DOHH2 (cell line): ENCODE results near the gene ZNF629.

ENCODE experiments used
- EZH2phosphoT487 ChIP-seq: fragments of 200-600 bp; sonication (generic); IDR thresholded peaks from 2 replicates; pipeline ENCODE4 v1.6.1; 2017; ENCODE audit warnings: borderline replicate concordance, mild to moderate bottlenecking, antibody characterized with exemption, low read length, moderate library complexity, mixed read lengths
- TF ChIP-seq, protein P1 (sequence below): fragments of 200-600 bp; sonication (generic); IDR thresholded peaks from one replicate; pipeline ENCODE4 v1.5.1; 2014; ENCODE audit warnings: antibody characterized with exemption, mild to moderate bottlenecking, low read depth, low read length; ENCODE audit not compliant: poor library complexity, severe bottlenecking

DNA sequence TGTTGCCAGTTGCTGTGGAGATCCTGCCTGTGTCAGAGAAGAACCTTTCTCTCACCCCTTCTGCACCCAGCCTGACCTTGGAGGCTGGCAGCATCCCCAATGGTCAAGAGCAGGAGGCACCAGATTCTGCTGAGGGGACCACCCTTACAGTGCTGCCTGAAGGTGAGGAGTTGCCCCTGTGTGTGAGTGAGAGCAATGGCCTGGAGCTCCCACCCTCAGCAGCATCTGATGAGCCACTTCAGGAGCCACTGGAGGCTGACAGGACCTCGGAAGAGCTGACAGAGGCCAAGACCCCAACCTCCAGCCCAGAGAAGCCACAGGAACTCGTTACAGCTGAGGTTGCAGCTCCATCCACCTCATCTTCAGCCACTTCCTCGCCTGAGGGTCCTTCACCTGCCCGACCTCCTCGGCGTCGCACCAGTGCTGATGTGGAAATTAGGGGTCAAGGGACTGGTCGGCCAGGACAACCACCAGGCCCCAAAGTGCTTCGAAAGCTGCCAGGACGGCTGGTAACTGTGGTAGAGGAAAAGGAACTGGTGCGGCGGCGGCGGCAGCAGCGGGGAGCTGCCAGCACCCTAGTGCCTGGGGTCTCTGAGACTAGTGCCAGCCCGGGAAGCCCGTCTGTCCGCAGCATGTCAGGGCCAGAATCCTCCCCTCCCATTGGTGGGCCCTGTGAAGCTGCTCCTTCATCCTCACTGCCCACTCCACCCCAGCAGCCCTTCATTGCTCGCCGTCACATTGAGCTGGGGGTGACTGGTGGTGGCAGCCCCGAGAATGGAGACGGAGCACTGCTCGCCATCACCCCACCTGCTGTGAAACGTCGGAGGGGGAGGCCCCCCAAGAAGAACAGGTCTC, 49.0 kb downstream of the ZNF629 start:
- TF ChIP-seq, protein P1, sequence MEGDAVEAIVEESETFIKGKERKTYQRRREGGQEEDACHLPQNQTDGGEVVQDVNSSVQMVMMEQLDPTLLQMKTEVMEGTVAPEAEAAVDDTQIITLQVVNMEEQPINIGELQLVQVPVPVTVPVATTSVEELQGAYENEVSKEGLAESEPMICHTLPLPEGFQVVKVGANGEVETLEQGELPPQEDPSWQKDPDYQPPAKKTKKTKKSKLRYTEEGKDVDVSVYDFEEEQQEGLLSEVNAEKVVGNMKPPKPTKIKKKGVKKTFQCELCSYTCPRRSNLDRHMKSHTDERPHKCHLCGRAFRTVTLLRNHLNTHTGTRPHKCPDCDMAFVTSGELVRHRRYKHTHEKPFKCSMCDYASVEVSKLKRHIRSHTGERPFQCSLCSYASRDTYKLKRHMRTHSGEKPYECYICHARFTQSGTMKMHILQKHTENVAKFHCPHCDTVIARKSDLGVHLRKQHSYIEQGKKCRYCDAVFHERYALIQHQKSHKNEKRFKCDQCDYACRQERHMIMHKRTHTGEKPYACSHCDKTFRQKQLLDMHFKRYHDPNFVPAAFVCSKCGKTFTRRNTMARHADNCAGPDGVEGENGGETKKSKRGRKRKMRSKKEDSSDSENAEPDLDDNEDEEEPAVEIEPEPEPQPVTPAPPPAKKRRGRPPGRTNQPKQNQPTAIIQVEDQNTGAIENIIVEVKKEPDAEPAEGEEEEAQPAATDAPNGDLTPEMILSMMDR = no peak
- TF ChIP-seq EZH2phosphoT487 = no peak
